Spleen (tissue), 7 donors: Measurements from ENCODE around the gene MAPT.

Source experiments
- POLR2A ChIP-seq, 3 donors: fragments of 450-650 bp; IDR thresholded peaks; one replicate each; pipeline ENCODE4 v1.5.1; 2017; ENCODE audit warnings: antibody characterized with exemption in 3 of 3, mild to moderate bottlenecking in 1 of 3
- TF ChIP-seq, protein P1 (sequence below), 11 experiments: fragments of 200-600 bp in 7 of 11; fragments of 450-650 bp in 4 of 11; sonication (generic) in 4 of 11; IDR thresholded peaks in 8 of 11; conservative IDR thresholded peaks in 3 of 11; 1 replicate in 7 of 11; 2 replicates in 4 of 11; pipeline versions ENCODE4 v1.4.0 to v1.8.0; 2016 to 2021; ENCODE audit warnings: antibody characterized with exemption in 11 of 11, inconsistent platforms in 4 of 11, mild to moderate bottlenecking in 1 of 11
- donor health status: DM: no; HTN: no; CAD: no; lungs with moderate emphysema.
- donor health status: DM: no; HTN: no; CAD: no.
- donor health status: DM: no; HTN: no; CAD: no.

GRCh38 chr17:46030752-46031151, 136.4 kb downstream of the MAPT start:
- TF ChIP-seq, protein P1, sequence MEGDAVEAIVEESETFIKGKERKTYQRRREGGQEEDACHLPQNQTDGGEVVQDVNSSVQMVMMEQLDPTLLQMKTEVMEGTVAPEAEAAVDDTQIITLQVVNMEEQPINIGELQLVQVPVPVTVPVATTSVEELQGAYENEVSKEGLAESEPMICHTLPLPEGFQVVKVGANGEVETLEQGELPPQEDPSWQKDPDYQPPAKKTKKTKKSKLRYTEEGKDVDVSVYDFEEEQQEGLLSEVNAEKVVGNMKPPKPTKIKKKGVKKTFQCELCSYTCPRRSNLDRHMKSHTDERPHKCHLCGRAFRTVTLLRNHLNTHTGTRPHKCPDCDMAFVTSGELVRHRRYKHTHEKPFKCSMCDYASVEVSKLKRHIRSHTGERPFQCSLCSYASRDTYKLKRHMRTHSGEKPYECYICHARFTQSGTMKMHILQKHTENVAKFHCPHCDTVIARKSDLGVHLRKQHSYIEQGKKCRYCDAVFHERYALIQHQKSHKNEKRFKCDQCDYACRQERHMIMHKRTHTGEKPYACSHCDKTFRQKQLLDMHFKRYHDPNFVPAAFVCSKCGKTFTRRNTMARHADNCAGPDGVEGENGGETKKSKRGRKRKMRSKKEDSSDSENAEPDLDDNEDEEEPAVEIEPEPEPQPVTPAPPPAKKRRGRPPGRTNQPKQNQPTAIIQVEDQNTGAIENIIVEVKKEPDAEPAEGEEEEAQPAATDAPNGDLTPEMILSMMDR (IDR thresholded peaks at IDR 0.05 in 8 of 11, conservative IDR thresholded peaks at IDR 0.05 in 3 of 11): no peak
- TF ChIP-seq POLR2A (IDR thresholded peaks at IDR 0.05): no peak
